CD4-positive, alpha-beta T cell treated with Interleukin-21 for 1 hour (primary cell): ENCODE results near the gene GNAZ.

Experiments
- DNase-seq: peaks from one replicate; pipeline ENCODE4 v3.0.0-alpha.2; 2020

GNAZ gene

GRCh38 chr22:23142546-23143105, 72.3 kb downstream of the GNAZ start:
- no peak for DNase-seq

GRCh38 chr22:23143119-23143518, 72.8 kb downstream of the GNAZ start:
- no peak for DNase-seq

- no peak for DNase-seq
These were observed 74.1 kb downstream of the GNAZ start for GRCh38 chr22:23144432-23144831.

- DNase-seq, result peak; percentile 97
These were observed 74.9 kb downstream of the GNAZ start, which contains the start of gene RAB36 for GRCh38 chr22:23144932-23145877. RAB36 (plus strand) TSS chr22:23145477; CDS start chr22:23146617, 1,140 bp downstream.

- no peak for DNase-seq
These were observed 75.7 kb downstream of the GNAZ start for GRCh38 chr22:23145878-23146470.

- DNase-seq, result no peak
These were observed 76.3 kb downstream of the GNAZ start for GRCh38 chr22:23146478-23147205.

- no peak for DNase-seq
These were observed 77.5 kb downstream of the GNAZ start for GRCh38 chr22:23147617-23148387.

GRCh38 chr22:23149743-23150238, 79.5 kb downstream of the GNAZ start:
- no peak for DNase-seq

GRCh38 chr22:23150762-23151161, 80.4 kb downstream of the GNAZ start:
- no peak for DNase-seq

- no peak for DNase-seq
These were observed 81.5 kb downstream of the GNAZ start for GRCh38 chr22:23151827-23152226.

- DNase-seq, result no peak
These were observed 82.2 kb downstream of the GNAZ start for GRCh38 chr22:23152238-23153114.

- no peak for DNase-seq
These were observed 83.7 kb downstream of the GNAZ start for GRCh38 chr22:23153994-23154393.

GRCh38 chr22:23154461-23154860, 84.1 kb downstream of the GNAZ start:
- no peak for DNase-seq

GRCh38 chr22:23155143-23155542, 84.8 kb downstream of the GNAZ start:
- DNase-seq, result no peak

- no peak for DNase-seq
These were observed 85.5 kb downstream of the GNAZ start for GRCh38 chr22:23155831-23156230.

GRCh38 chr22:23156286-23156685, 86.0 kb downstream of the GNAZ start:
- no peak for DNase-seq

- no peak for DNase-seq
These were observed 87.5 kb downstream of the GNAZ start for GRCh38 chr22:23157560-23158515.

GRCh38 chr22:23158516-23159290, 88.4 kb downstream of the GNAZ start:
- no peak for DNase-seq

- DNase-seq, result no peak
These were observed 88.9 kb downstream of the GNAZ start for GRCh38 chr22:23159291-23159630.
